Measurements from ENCODE around the gene SIGLEC9.

- TF ChIP-seq SIX5 (IDR thresholded peaks at IDR 0.05; ENCODE audit: low read depth, low read length, severe bottlenecking) (no peak), CHD4 (IDR thresholded peaks at IDR 0.05) (no peak)
Observed at GRCh38 chr19:51108805-51109146, 15.9 kb upstream of the SIGLEC9 start.
